Rectal smooth muscle tissue (tissue), 1 donor: ENCODE measurements around the gene RTCA.
"Not testable (repeated sequence)": the region's sequence is repeated elsewhere in the genome, so short reads cannot be mapped to it uniquely, and the experiment has no call there.

Experiments used
- H3K27ac ChIP-seq: one replicate; pipeline ENCODE4 v1.7.0; 2013; ENCODE audit warnings: low read depth, low read length, inconsistent platforms
- H3K27me3 ChIP-seq: one replicate; pipeline ENCODE4 v1.7.0; 2013; ENCODE audit warnings: low read length; ENCODE audit not compliant: control insufficient read depth, insufficient read depth
- H3K36me3 ChIP-seq: one replicate; pipeline ENCODE4 v1.7.0; 2013; ENCODE audit warnings: low read length; ENCODE audit not compliant: control insufficient read depth, insufficient read depth
- H3K4me1 ChIP-seq: one replicate; pipeline ENCODE4 v1.7.0; 2013; ENCODE audit warnings: low read length; ENCODE audit not compliant: control insufficient read depth, insufficient read depth
- H3K4me3 ChIP-seq: one replicate; pipeline ENCODE4 v1.7.0; 2013; ENCODE audit warnings: low read length
- H3K9ac ChIP-seq: one replicate; pipeline ENCODE4 v1.7.0; 2013; ENCODE audit warnings: low read length

The RTCA gene

GRCh38 chr1:100266741-100267140 lies 725 bp downstream of the RTCA start:
- Histone ChIP-seq H3K4me3 (peak overlapping the region; percentile 92), H3K27me3 (no peaks in the 10 kb centered on the region), H3K9ac (peak overlapping the region; percentile 87), H3K4me1 (peaks cover 11% of the 10 kb centered on the region), H3K36me3 (peaks cover 15% of the 10 kb centered on the region), H3K27ac (peak overlapping the region; percentile 67)

- Histone ChIP-seq H3K9ac (no peak overlapping the region), H3K4me3 (peak overlapping the region; percentile 92), H3K36me3 (peaks cover 19% of the 10 kb centered on the region)
Observed at GRCh38 chr1:100267284-100267683, 1.3 kb downstream of the RTCA start.

GRCh38 chr1:100268202-100268601 lies 2.2 kb downstream of the RTCA start:
- peaks cover 11% of the 10 kb centered on the region for H3K4me1 ChIP-seq
- peak overlapping the region; percentile 3 for H3K4me3 ChIP-seq
- no peak overlapping the region for H3K27ac ChIP-seq
- H3K27me3 ChIP-seq: no peaks in the 10 kb centered on the region
- no peak overlapping the region for H3K9ac ChIP-seq
- H3K36me3 ChIP-seq: peaks cover 19% of the 10 kb centered on the region

More at GRCh38 chr1:100267284-100267683, 1.3 kb downstream of the RTCA start:
- peaks cover 11% of the 10 kb centered on the region for H3K4me1 ChIP-seq
- no peaks in the 10 kb centered on the region for H3K27me3 ChIP-seq
- H3K27ac ChIP-seq: no peak overlapping the region

GRCh38 chr1:100277866-100278265 lies 11.8 kb downstream of the RTCA start:
- H3K4me3 ChIP-seq: no peak overlapping the region
- no peaks in the 10 kb centered on the region for H3K4me1 ChIP-seq
- no peak overlapping the region for H3K27ac ChIP-seq
- peaks cover 12% of the 10 kb centered on the region for H3K36me3 ChIP-seq
- no peaks in the 10 kb centered on the region for H3K27me3 ChIP-seq
- no peak overlapping the region for H3K9ac ChIP-seq

- Histone ChIP-seq H3K4me1 (no peaks in the 10 kb centered on the region), H3K27me3 (no peaks in the 10 kb centered on the region), H3K9ac (no peak overlapping the region), H3K27ac (no peak overlapping the region), H3K4me3 (no peak overlapping the region), H3K36me3 (peaks cover 8% of the 10 kb centered on the region)
Observed at GRCh38 chr1:100279358-100279923, 13.4 kb downstream of the RTCA start.

- H3K4me1 ChIP-seq: no peaks in the 10 kb centered on the region
- peaks cover 10% of the 10 kb centered on the region for H3K36me3 ChIP-seq
- no peak overlapping the region for H3K27ac ChIP-seq
- H3K9ac ChIP-seq: no peak overlapping the region
- H3K4me3 ChIP-seq: no peak overlapping the region
- no peaks in the 10 kb centered on the region for H3K27me3 ChIP-seq
Observed at GRCh38 chr1:100279954-100280682, 14.1 kb downstream of the RTCA start.

- H3K27me3 ChIP-seq: no peaks in the 10 kb centered on the region
- H3K27ac ChIP-seq: no peak overlapping the region
- no peaks in the 10 kb centered on the region for H3K4me1 ChIP-seq
- peaks cover 13% of the 10 kb centered on the region for H3K36me3 ChIP-seq
- H3K9ac ChIP-seq: no peak overlapping the region
- no peak overlapping the region for H3K4me3 ChIP-seq
Observed at GRCh38 chr1:100284591-100284990, 18.6 kb downstream of the RTCA start.

GRCh38 chr1:100287162-100287561 lies 21.1 kb downstream of the RTCA start:
- no peak overlapping the region for H3K9ac ChIP-seq
- no peak overlapping the region for H3K27ac ChIP-seq
- no peaks in the 10 kb centered on the region for H3K27me3 ChIP-seq
- no peak overlapping the region for H3K4me3 ChIP-seq
- no peaks in the 10 kb centered on the region for H3K4me1 ChIP-seq
- H3K36me3 ChIP-seq: peaks cover 9% of the 10 kb centered on the region

GRCh38 chr1:100290291-100290690 lies 24.3 kb downstream of the RTCA start:
- H3K36me3 ChIP-seq: peaks cover 7% of the 10 kb centered on the region
- H3K27ac ChIP-seq: no peak overlapping the region
- H3K9ac ChIP-seq: no peak overlapping the region
- no peaks in the 10 kb centered on the region for H3K4me1 ChIP-seq
- no peak overlapping the region for H3K4me3 ChIP-seq
- H3K27me3 ChIP-seq: no peaks in the 10 kb centered on the region

GRCh38 chr1:100292711-100293110 lies 26.7 kb downstream of the RTCA start:
- Histone ChIP-seq H3K4me3 (no peak overlapping the region), H3K27ac (no peak overlapping the region), H3K9ac (no peak overlapping the region), H3K4me1 (no peaks in the 10 kb centered on the region), H3K36me3 (peaks cover 2% of the 10 kb centered on the region), H3K27me3 (no peaks in the 10 kb centered on the region)

- Histone ChIP-seq H3K27me3 (no peaks in the 10 kb centered on the region), H3K27ac (no peak overlapping the region), H3K4me1 (peaks cover 14% of the 10 kb centered on the region), H3K9ac (no peak overlapping the region), H3K4me3 (no peak overlapping the region), H3K36me3 (peaks cover 2% of the 10 kb centered on the region)
Observed at GRCh38 chr1:100296140-100296539, 30.1 kb downstream of the RTCA start.

- H3K9ac ChIP-seq, H3K36me3 ChIP-seq, H3K4me3 ChIP-seq, H3K27ac ChIP-seq, H3K27me3 ChIP-seq: not testable (repeated sequence)
- H3K4me1 ChIP-seq: peaks cover 15% of the 10 kb centered on the region
Observed at GRCh38 chr1:100296997-100297396, 31.0 kb downstream of the RTCA start.

GRCh38 chr1:100298512-100298911 lies 32.5 kb downstream of the RTCA start:
- Histone ChIP-seq H3K4me3 (no peak overlapping the region), H3K9ac (no peak overlapping the region), H3K36me3 (no peaks in the 10 kb centered on the region), H3K27ac (no peak overlapping the region), H3K4me1 (peaks cover 15% of the 10 kb centered on the region), H3K27me3 (no peaks in the 10 kb centered on the region)
